Measurements from ENCODE around the gene CUX1. TPM values are rescaled to one million over a fixed set of nuclear protein-coding genes. Genes with fewer than 3 reads are reported as not detected.
A peak's percentile ranks its signal among the peaks of the same experiment; 100 is the strongest.

CUX1 gene
- total and polyA plus RNA-seq, 2 of the 13 experiments (the other 11 are each of a cell fraction or from before 2014, with no cell fraction given) = 13.7 to 14.9 TPM

DNA sequence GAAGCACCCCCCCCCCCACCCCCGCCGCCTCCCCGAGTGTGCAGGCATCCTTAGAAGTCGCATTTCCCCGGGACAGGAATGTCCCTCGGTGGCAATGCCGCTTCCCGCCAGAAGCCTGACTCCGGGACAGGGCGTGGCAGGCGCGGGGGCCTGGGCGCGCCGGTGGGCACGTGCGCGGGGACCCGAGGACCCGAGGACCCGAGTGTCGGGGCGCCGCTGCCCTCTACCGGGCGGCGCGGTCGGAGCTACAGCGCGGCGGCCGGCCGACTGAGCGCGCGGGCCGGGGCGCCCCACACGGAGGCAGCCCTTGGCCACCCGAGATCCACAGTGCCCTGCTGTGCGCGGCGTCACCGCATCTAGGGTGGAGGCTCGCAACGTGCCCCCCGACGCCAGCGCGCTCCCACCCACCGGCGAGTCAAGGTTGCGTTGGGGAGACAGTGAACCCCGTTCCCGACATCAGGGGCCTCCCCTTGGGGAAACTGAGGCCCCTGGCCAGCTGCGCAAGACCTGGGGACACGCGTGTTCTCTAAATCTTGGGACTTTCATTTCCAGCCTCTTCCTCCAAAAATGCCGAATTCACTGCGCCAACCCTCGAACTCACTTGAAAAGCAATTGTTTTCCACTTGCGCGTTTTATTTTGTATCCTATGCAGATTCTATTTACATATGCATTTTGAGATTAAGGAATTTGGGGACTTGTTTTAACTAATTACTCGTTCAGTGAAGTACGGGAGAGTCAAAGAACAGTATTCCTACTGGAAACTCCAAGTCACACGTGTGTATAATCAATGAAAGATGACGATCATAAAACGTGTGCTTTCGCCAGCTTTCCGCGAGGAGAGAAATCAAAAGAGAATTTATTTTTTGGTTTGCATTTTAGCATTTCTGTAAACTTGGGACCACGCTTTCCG is 3.1 kb upstream of the CUX1 start (continued):
- TF ChIP-seq POGK (CRISPR knock-in tag; conservative IDR thresholded peaks at IDR 0.05) = 0 out of 2 replicates have a peak, but pooled peaks have one; percentile 36
- 0 out of 2 replicates have a peak, but pooled peaks have one; percentile 56 for TF ChIP-seq ESRRA (CRISPR knock-in tag; IDR thresholded peaks at IDR 0.05; ENCODE audit: low read depth)
- 0 out of 2 replicates have a peak, but pooled peaks have one; percentile 60 for TF ChIP-seq NAIF1 (CRISPR knock-in tag; IDR thresholded peaks at IDR 0.05; ENCODE audit: borderline replicate concordance)
- 0 out of 2 replicates have a peak, but pooled peaks have one; percentile 42 for TF ChIP-seq ZNF253 (CRISPR knock-in tag; IDR thresholded peaks at IDR 0.05; ENCODE audit: borderline replicate concordance)
- peak; percentile 70 for TF ChIP-seq MYC (CRISPR knock-in tag; IDR thresholded peaks at IDR 0.05; ENCODE audit: borderline replicate concordance)
- TF ChIP-seq ZFY (CRISPR knock-in tag; IDR thresholded peaks at IDR 0.05) = peak; percentile 64; the same call in 1 of the 2 replicates
- TF ChIP-seq ZNF20 (CRISPR knock-in tag; IDR thresholded peaks at IDR 0.05) = no peak
- TF ChIP-seq ZNF839 (CRISPR knock-in tag; IDR thresholded peaks at IDR 0.05; ENCODE audit: borderline replicate concordance) = no peak
- TF ChIP-seq ZNF101 (CRISPR knock-in tag; IDR thresholded peaks at IDR 0.05; ENCODE audit: borderline replicate concordance, low read depth) = no peak
- no peak for TF ChIP-seq PHB2 (IDR thresholded peaks at IDR 0.05; ENCODE audit: partially characterized antibody)
- no peak for TF ChIP-seq DBP (CRISPR knock-in tag; IDR thresholded peaks at IDR 0.05; ENCODE audit: not compliant biosample characterization)
- TF ChIP-seq SAFB2 (CRISPR knock-in tag; IDR thresholded peaks at IDR 0.05; ENCODE audit: borderline replicate concordance, low read depth) = peak; percentile 47; the same call in 1 of the 2 replicates
- peak; percentile 51; the same call in 1 of the 2 replicates for TF ChIP-seq ZNF263 (CRISPR knock-in tag; IDR thresholded peaks at IDR 0.05)
- no peak for TF ChIP-seq NR2F6 (IDR thresholded peaks at IDR 0.05)
- TF ChIP-seq NR2F6 (CRISPR knock-in tag; IDR thresholded peaks at IDR 0.05) = no peak
- TF ChIP-seq TAF1 (CRISPR knock-in tag; IDR thresholded peaks at IDR 0.05) = 0 out of 2 replicates have a peak, but pooled peaks have one; percentile 25
- TF ChIP-seq FOSL2 (CRISPR knock-in tag; IDR thresholded peaks at IDR 0.05) = 0 out of 2 replicates have a peak, but pooled peaks have one; percentile 13
- 0 out of 2 replicates have a peak, but pooled peaks have one; percentile 13 for TF ChIP-seq ZMYM3 (CRISPR knock-in tag; IDR thresholded peaks at IDR 0.05)
- 0 out of 2 replicates have a peak, but pooled peaks have one; percentile 42 for TF ChIP-seq SPEN (CRISPR knock-in tag; IDR thresholded peaks at IDR 0.05; ENCODE audit: low read depth)
- 0 out of 2 replicates have a peak, but pooled peaks have one; percentile 43 for TF ChIP-seq ZMAT3 (CRISPR knock-in tag; conservative IDR thresholded peaks at IDR 0.05)
- TF ChIP-seq, protein P1, sequence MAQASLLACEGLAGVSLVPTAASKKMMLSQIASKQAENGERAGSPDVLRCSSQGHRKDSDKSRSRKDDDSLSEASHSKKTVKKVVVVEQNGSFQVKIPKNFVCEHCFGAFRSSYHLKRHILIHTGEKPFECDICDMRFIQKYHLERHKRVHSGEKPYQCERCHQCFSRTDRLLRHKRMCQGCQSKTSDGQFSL (CRISPR knock-in tag; IDR thresholded peaks at IDR 0.05) = peak; percentile 85; the same call in 1 of the 2 replicates
- TF ChIP-seq NCOA1 (CRISPR knock-in tag; IDR thresholded peaks at IDR 0.05) = no peak
- TF ChIP-seq, protein P2, sequence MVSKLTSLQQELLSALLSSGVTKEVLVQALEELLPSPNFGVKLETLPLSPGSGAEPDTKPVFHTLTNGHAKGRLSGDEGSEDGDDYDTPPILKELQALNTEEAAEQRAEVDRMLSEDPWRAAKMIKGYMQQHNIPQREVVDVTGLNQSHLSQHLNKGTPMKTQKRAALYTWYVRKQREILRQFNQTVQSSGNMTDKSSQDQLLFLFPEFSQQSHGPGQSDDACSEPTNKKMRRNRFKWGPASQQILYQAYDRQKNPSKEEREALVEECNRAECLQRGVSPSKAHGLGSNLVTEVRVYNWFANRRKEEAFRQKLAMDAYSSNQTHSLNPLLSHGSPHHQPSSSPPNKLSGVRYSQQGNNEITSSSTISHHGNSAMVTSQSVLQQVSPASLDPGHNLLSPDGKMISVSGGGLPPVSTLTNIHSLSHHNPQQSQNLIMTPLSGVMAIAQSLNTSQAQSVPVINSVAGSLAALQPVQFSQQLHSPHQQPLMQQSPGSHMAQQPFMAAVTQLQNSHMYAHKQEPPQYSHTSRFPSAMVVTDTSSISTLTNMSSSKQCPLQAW (CRISPR knock-in tag; IDR thresholded peaks at IDR 0.05) = no peak
- TF ChIP-seq MEF2D (CRISPR knock-in tag; IDR thresholded peaks at IDR 0.05) = no peak
